Measurements from ENCODE around the gene RIPOR2. TPM values are rescaled to one million over a fixed set of nuclear protein-coding genes. Genes with fewer than 3 reads are reported as not detected.

Gene RIPOR2
- total and polyA plus RNA-seq, 2 experiments from 2014 or later = 3.2 to 3.3 TPM

- Histone ChIP-seq H3F3A (ENCODE audit: insufficient read depth) (peaks cover 11% of the 10 kb centered on the region), H3K4me2 (ENCODE audit: unreplicated experiment) (no peak overlapping the region), H3K9ac (no peak overlapping the region), H3K36me3 (ENCODE audit: low read depth) (no peaks in the 10 kb centered on the region), H3K9me3 (ENCODE audit: low read depth) (no peaks in the 10 kb centered on the region), H3K27me3 (replicated peaks; ENCODE audit: insufficient read depth) (no peaks in the 10 kb centered on the region), H3K4me1 (ENCODE audit: insufficient read depth) (peaks cover 14% of the 10 kb centered on the region), H3K27ac (no peak overlapping the region), H2AFZ (no peak overlapping the region), H4K20me1 (ENCODE audit: insufficient read depth) (no peaks in the 10 kb centered on the region), H3K4me3 (no peak overlapping the region), H3K79me2 (ENCODE audit: insufficient read depth) (no peaks in the 10 kb centered on the region), H3K9me2 (ENCODE audit: insufficient read depth) (no peaks in the 10 kb centered on the region)
- in situ Hi-C loops (cut with MboI) = loop anchor here (25.0 kb wide), 1 partner anchor 758 kb away; no protein-coding TSS in a partner anchor
- no peak for DNase-seq
- TF ChIP-seq EZH2phosphoT487 (IDR thresholded peaks at IDR 0.05; ENCODE audit: insufficient read depth, low read depth) (no peak), EZH2 (IDR thresholded peaks at IDR 0.05; ENCODE audit: insufficient read depth, poor library complexity, severe bottlenecking) (no peak)
- 79 to 84% methylated on average over 3 of the region's 3 CpGs for WGBS, 2 experiments (ENCODE audit: low coverage in 1 of 2, low lambda C conversion rate in 2 of 2, missing lambda C conversion rate in 2 of 2)
These were observed 81.6 kb downstream of the RIPOR2 start for GRCh38 chr6:24854077-24854666.

DNA sequence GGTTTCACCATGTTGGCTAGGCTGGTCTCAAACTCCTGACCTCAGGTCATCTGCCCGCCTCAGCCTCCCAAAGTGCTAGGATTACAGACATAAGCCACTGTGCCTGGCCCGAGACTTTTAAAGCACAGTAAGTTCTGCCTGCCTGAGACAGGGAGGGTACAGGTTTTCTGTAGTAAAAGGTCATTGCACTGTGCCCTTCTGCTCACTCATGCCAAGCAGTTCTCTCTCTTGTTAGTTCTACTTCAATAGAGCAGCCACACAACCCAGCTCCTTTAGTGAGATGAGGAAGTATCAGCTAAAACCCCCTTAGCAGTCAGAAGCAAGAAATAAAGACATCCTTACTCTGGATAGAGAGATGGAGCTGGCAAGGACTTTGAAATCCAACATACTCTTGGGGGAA lies 84.7 kb downstream of the RIPOR2 start:
- no peaks in the 10 kb centered on the region for H3K36me3 ChIP-seq (ENCODE audit: low read depth)
- 87 to 96% methylated on average over 2 of the region's 2 CpGs for WGBS, 2 experiments (ENCODE audit: low coverage in 1 of 2, low lambda C conversion rate in 2 of 2, missing lambda C conversion rate in 2 of 2)
- no peak overlapping the region for H3K27ac ChIP-seq
- H3K79me2 ChIP-seq (ENCODE audit: insufficient read depth) = no peaks in the 10 kb centered on the region
- TF ChIP-seq EZH2phosphoT487 (IDR thresholded peaks at IDR 0.05; ENCODE audit: insufficient read depth, low read depth) (no peak), EZH2 (IDR thresholded peaks at IDR 0.05; ENCODE audit: insufficient read depth, poor library complexity, severe bottlenecking) (no peak)
- no peak overlapping the region for H2AFZ ChIP-seq
- H3K4me3 ChIP-seq = no peak overlapping the region
- H3K9me3 ChIP-seq (ENCODE audit: low read depth) = no peaks in the 10 kb centered on the region
- no peak for DNase-seq
- in situ Hi-C loops (cut with MboI) = loop anchor here (25.0 kb wide), 1 partner anchor 761 kb away; no protein-coding TSS in a partner anchor
- no peak overlapping the region for H3K4me2 ChIP-seq (ENCODE audit: unreplicated experiment)
- H3K9me2 ChIP-seq (ENCODE audit: insufficient read depth) = no peaks in the 10 kb centered on the region
- no peaks in the 10 kb centered on the region for H4K20me1 ChIP-seq (ENCODE audit: insufficient read depth)
- no peak overlapping the region for H3K9ac ChIP-seq
- no peaks in the 10 kb centered on the region for H3F3A ChIP-seq (ENCODE audit: insufficient read depth)
- no peaks in the 10 kb centered on the region for H3K27me3 ChIP-seq (replicated peaks; ENCODE audit: insufficient read depth)
- H3K4me1 ChIP-seq (ENCODE audit: insufficient read depth) = no peaks in the 10 kb centered on the region

GRCh38 chr6:24849713-24850112 lies 86.0 kb downstream of the RIPOR2 start:
- Histone ChIP-seq H3K9me3 (ENCODE audit: low read depth) (no peaks in the 10 kb centered on the region), H3K9me2 (ENCODE audit: insufficient read depth) (no peaks in the 10 kb centered on the region), H3K4me3 (no peak overlapping the region), H3K79me2 (ENCODE audit: insufficient read depth) (no peaks in the 10 kb centered on the region), H4K20me1 (ENCODE audit: insufficient read depth) (no peaks in the 10 kb centered on the region), H3K36me3 (ENCODE audit: low read depth) (no peaks in the 10 kb centered on the region), H3F3A (ENCODE audit: insufficient read depth) (no peaks in the 10 kb centered on the region), H3K27me3 (replicated peaks; ENCODE audit: insufficient read depth) (no peaks in the 10 kb centered on the region), H3K4me1 (ENCODE audit: insufficient read depth) (no peaks in the 10 kb centered on the region), H3K9ac (no peak overlapping the region), H3K27ac (no peak overlapping the region), H3K4me2 (ENCODE audit: unreplicated experiment) (no peak overlapping the region), H2AFZ (no peak overlapping the region)
- no peak for DNase-seq
- TF ChIP-seq EZH2phosphoT487 (IDR thresholded peaks at IDR 0.05; ENCODE audit: insufficient read depth, low read depth) (no peak), EZH2 (IDR thresholded peaks at IDR 0.05; ENCODE audit: insufficient read depth, poor library complexity, severe bottlenecking) (no peak)
- in situ Hi-C loops (cut with MboI) = loop anchor here (25.0 kb wide), 1 partner anchor 763 kb away; no protein-coding TSS in a partner anchor
- WGBS, 2 experiments (ENCODE audit: low coverage in 1 of 2, low lambda C conversion rate in 2 of 2, missing lambda C conversion rate in 2 of 2) = 84 to 90% methylated on average over 7 of the region's 7 CpGs

GRCh38 chr6:24848461-24848860 lies 87.3 kb downstream of the RIPOR2 start:
- Histone ChIP-seq H3K36me3 (ENCODE audit: low read depth) (no peaks in the 10 kb centered on the region), H3K9me3 (ENCODE audit: low read depth) (no peaks in the 10 kb centered on the region), H4K20me1 (ENCODE audit: insufficient read depth) (no peaks in the 10 kb centered on the region), H3K4me3 (no peak overlapping the region), H3K27ac (no peak overlapping the region), H3F3A (ENCODE audit: insufficient read depth) (no peaks in the 10 kb centered on the region), H3K9me2 (ENCODE audit: insufficient read depth) (no peaks in the 10 kb centered on the region), H3K27me3 (replicated peaks; ENCODE audit: insufficient read depth) (no peaks in the 10 kb centered on the region), H3K4me1 (ENCODE audit: insufficient read depth) (no peaks in the 10 kb centered on the region), H3K9ac (no peak overlapping the region), H3K79me2 (ENCODE audit: insufficient read depth) (no peaks in the 10 kb centered on the region), H2AFZ (no peak overlapping the region), H3K4me2 (ENCODE audit: unreplicated experiment) (no peak overlapping the region)
- in situ Hi-C loops (cut with MboI) = no loop called here
- DNase-seq = no peak
- no peak for TF ChIP-seq EZH2phosphoT487 (IDR thresholded peaks at IDR 0.05; ENCODE audit: insufficient read depth, low read depth)
- TF ChIP-seq EZH2 (IDR thresholded peaks at IDR 0.05; ENCODE audit: insufficient read depth, poor library complexity, severe bottlenecking) = no peak
- WGBS, 2 experiments (ENCODE audit: low coverage in 1 of 2, low lambda C conversion rate in 2 of 2, missing lambda C conversion rate in 2 of 2) = 80 to 87% methylated on average over 4 of the region's 4 CpGs

All from GM23248 (cell line).